Neutrophil (primary cell): ENCODE data around the gene KRT82.

ENCODE experiments used
- H3K27ac ChIP-seq: fragments of 200-600 bp; sonication (generic); 2 replicates; pipeline ENCODE4 v1.5.1; 2016; ENCODE audit warnings: mild to moderate bottlenecking, moderate library complexity
- H3K27me3 ChIP-seq: fragments of 200-600 bp; sonication (generic); 2 replicates; pipeline ENCODE4 v1.6.0; 2016; ENCODE audit warnings: mild to moderate bottlenecking
- H3K36me3 ChIP-seq: fragments of 200-600 bp; sonication (generic); 2 replicates; pipeline ENCODE4 v1.5.1; 2017
- H3K4me1 ChIP-seq, 2 experiments: fragments of 200-600 bp in 1 of 2; sonication (generic) in 1 of 2; 1 replicate in 1 of 2; 2 replicates in 1 of 2; pipeline versions ENCODE4 v1.5.1 to v1.6.1; 2013 to 2016; ENCODE audit warnings: low read depth in 1 of 2, low read length in 1 of 2, mild to moderate bottlenecking in 1 of 2, moderate library complexity in 1 of 2; ENCODE audit not compliant: control insufficient read depth in 1 of 2, insufficient read depth in 1 of 2
- H3K4me3 ChIP-seq, 2 experiments: fragments of 200-600 bp in 1 of 2; sonication (generic) in 1 of 2; 1 replicate in 1 of 2; 2 replicates in 1 of 2; pipeline ENCODE4 v1.5.1; 2013 to 2016; ENCODE audit warnings: low read depth in 1 of 2, low read length in 1 of 2, mild to moderate bottlenecking in 1 of 2, moderate library complexity in 1 of 2
- H3K9me3 ChIP-seq: fragments of 200-600 bp; sonication (generic); 2 replicates; pipeline ENCODE4 v1.5.1; 2016
- CTCF ChIP-seq: fragments of 200-600 bp; sonication (generic); IDR thresholded peaks from 2 replicates; pipeline ENCODE4 v1.5.1; 2016; ENCODE audit warnings: antibody characterized with exemption

The KRT82 gene

DNA sequence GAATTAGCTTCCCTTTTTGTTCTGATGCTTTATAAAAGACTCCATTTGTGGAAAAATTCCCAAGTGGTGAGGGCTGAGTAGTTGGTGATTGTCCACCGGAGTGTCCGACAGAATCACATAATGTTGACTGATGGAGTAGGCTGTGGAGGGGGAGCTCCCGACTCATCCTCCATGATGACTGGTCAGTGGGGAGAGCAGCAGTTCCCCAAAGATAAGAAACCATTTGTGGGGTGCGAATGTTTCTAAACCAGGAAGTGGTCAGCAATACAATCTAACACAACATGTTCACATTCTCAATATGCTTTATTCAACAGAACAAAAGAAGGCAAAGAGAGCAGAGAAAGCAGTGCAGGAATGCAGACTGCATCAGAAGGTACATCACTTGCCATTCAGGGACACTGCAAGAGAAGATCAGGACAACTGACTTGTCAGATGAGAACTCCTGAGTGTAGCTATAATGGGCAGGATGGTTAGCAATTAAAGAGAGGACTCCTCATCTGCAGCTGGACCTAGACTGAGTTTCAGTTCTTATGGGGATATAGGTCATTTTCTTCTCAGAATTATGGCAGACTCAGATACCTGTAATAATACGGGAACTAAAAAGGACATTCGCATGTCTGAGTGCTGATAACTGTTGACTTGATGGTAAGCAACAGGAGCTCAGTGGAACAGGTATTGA is 40.4 kb upstream of the KRT82 start:
- H3K27ac ChIP-seq, result no peak overlapping the region
- H3K27me3 ChIP-seq, result peaks cover 27% of the 10 kb centered on the region

GRCh38 chr12:52445876-52446275 is 39.7 kb upstream of the KRT82 start:
- TF ChIP-seq CTCF, result no peak
- Histone ChIP-seq H3K4me3 (no peak overlapping the region), H3K27me3 (peaks cover 30% of the 10 kb centered on the region), H3K4me1 (no peaks in the 10 kb centered on the region), H3K27ac (no peak overlapping the region), H3K9me3 (no peaks in the 10 kb centered on the region), H3K36me3 (no peaks in the 10 kb centered on the region)

More for the DNA sequence above, 40.4 kb upstream of the KRT82 start:
- Histone ChIP-seq H3K4me3 (no peak overlapping the region), H3K36me3 (no peaks in the 10 kb centered on the region), H3K4me1 (no peaks in the 10 kb centered on the region), H3K9me3 (no peaks in the 10 kb centered on the region)
- no peak for TF ChIP-seq CTCF

GRCh38 chr12:52444647-52445595 is 38.8 kb upstream of the KRT82 start:
- no peaks in the 10 kb centered on the region for H3K4me1 ChIP-seq
- H3K36me3 ChIP-seq, result no peaks in the 10 kb centered on the region
- peaks cover 27% of the 10 kb centered on the region for H3K27me3 ChIP-seq
- no peak for TF ChIP-seq CTCF
- no peaks in the 10 kb centered on the region for H3K9me3 ChIP-seq
- no peak overlapping the region for H3K4me3 ChIP-seq
- no peak overlapping the region for H3K27ac ChIP-seq

- Histone ChIP-seq H3K4me1 (no peaks in the 10 kb centered on the region), H3K4me3 (no peak overlapping the region), H3K36me3 (no peaks in the 10 kb centered on the region), H3K27ac (no peak overlapping the region), H3K27me3 (peaks cover 27% of the 10 kb centered on the region), H3K9me3 (no peaks in the 10 kb centered on the region)
- TF ChIP-seq CTCF, result no peak
Measured at GRCh38 chr12:52443966-52444365, 37.8 kb upstream of the KRT82 start.

DNA sequence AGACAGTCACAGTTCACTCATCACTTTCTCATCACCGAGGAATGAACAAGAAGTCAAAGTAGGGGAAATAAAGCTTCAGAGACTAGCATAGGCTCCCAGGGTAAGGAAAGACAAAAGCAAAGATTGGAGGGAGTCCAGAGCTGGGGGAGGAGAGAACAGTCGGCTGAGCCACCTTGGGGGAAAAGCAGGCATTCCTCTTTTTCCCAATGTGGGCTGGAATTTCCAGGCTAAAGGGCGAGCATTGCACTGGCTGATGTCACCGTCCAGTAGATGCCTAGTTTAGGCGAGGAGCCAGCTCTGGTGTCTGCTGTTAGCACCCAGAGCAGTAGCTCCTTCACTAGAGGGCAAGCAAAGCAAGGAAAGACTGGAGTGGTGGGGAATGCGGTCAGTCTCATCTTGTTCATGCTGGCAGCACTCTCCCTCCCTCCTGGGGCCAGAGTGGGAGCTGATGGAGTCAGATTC is 36.5 kb upstream of the KRT82 start:
- Histone ChIP-seq H3K4me1 (no peaks in the 10 kb centered on the region), H3K4me3 (no peak overlapping the region), H3K27ac (no peak overlapping the region), H3K36me3 (no peaks in the 10 kb centered on the region), H3K9me3 (no peaks in the 10 kb centered on the region), H3K27me3 (peaks cover 27% of the 10 kb centered on the region)
- TF ChIP-seq CTCF, result no peak
